Astrocyte (in vitro differentiated cells and primary cell): ENCODE results near the gene ELMO1. TPM values are rescaled to one million over a fixed set of nuclear protein-coding genes. Genes with fewer than 3 reads are reported as not detected.

ENCODE experiments used
- DNase-seq: peaks from one replicate; pipeline ENCODE4 v3.0.0-alpha.2; 2010; ENCODE audit warnings: low read depth
- FAIRE-seq: peaks from 2 replicates; lab custom pipeline; 2011; peaks lifted over from hg19 to GRCh38; lab: Jason Lieb, UNC
- H2AFZ ChIP-seq: 2 replicates; pipeline ENCODE4 v1.6.0; 2012; ENCODE audit warnings: low read depth, low read length, inconsistent platforms
- H3K27ac ChIP-seq: 2 replicates; pipeline ENCODE4 v1.5.1; 2011; ENCODE audit warnings: low read depth, low read length, inconsistent platforms
- H3K27me3 ChIP-seq: 2 replicates; pipeline ENCODE4 v1.6.0; 2011; ENCODE audit warnings: low read length, inconsistent platforms; ENCODE audit not compliant: insufficient read depth
- H3K36me3 ChIP-seq: 2 replicates; pipeline ENCODE4 v1.5.1; 2011; ENCODE audit warnings: low read length, inconsistent platforms; ENCODE audit not compliant: insufficient read depth
- H3K4me1 ChIP-seq: 2 replicates; pipeline ENCODE4 v1.5.1; 2011; ENCODE audit warnings: low read length, inconsistent platforms; ENCODE audit not compliant: insufficient read depth
- H3K4me2 ChIP-seq: 2 replicates; pipeline ENCODE4 v1.6.0; 2012; ENCODE audit warnings: low read length, inconsistent platforms
- H3K4me3 ChIP-seq: 2 replicates; pipeline ENCODE4 v1.5.1; 2011; ENCODE audit warnings: low read depth, mild to moderate bottlenecking, low read length, inconsistent platforms; ENCODE audit not compliant: insufficient read depth
- H3K79me2 ChIP-seq: 2 replicates; pipeline ENCODE4 v1.6.0; 2012; ENCODE audit warnings: mild to moderate bottlenecking, low read length, inconsistent platforms; ENCODE audit not compliant: insufficient read depth
- H3K9ac ChIP-seq: 2 replicates; pipeline ENCODE4 v1.6.0; 2012; ENCODE audit warnings: mild to moderate bottlenecking, low read length, inconsistent platforms
- H3K9me3 ChIP-seq: 2 replicates; pipeline ENCODE4 v1.5.1; 2012; ENCODE audit warnings: low read depth, mild to moderate bottlenecking, low read length, inconsistent platforms; ENCODE audit not compliant: insufficient read depth
- H4K20me1 ChIP-seq: 2 replicates; pipeline ENCODE4 v1.6.0; 2012; ENCODE audit warnings: low read length, inconsistent platforms; ENCODE audit not compliant: insufficient read depth
- H3K27ac Mint-ChIP-seq: one replicate; pipeline ENCODE4 v1.8.0; 2021; ENCODE audit warnings: mild to moderate bottlenecking, mixed read lengths; ENCODE audit not compliant: unreplicated experiment
- H3K27me3 Mint-ChIP-seq: one replicate; pipeline ENCODE4 v1.8.0; 2021; ENCODE audit warnings: low read depth, mixed read lengths; ENCODE audit not compliant: unreplicated experiment
- H3K36me3 Mint-ChIP-seq: one replicate; pipeline ENCODE4 v1.8.0; 2021; ENCODE audit warnings: low read depth, mixed read lengths; ENCODE audit not compliant: unreplicated experiment
- H3K4me1 Mint-ChIP-seq: one replicate; pipeline ENCODE4 v1.8.0; 2021; ENCODE audit warnings: low read depth, mixed read lengths; ENCODE audit not compliant: unreplicated experiment
- H3K4me3 Mint-ChIP-seq: one replicate; pipeline ENCODE4 v1.8.0; 2021; ENCODE audit warnings: mild to moderate bottlenecking, moderate library complexity, mixed read lengths; ENCODE audit not compliant: unreplicated experiment
- H3K9me3 Mint-ChIP-seq: one replicate; pipeline ENCODE4 v1.8.0; 2021; ENCODE audit warnings: mild to moderate bottlenecking, mixed read lengths; ENCODE audit not compliant: unreplicated experiment
- CTCF ChIP-seq: IDR thresholded peaks from 2 replicates; pipeline ENCODE4 v1.5.1; 2011; ENCODE audit warnings: low read depth, mild to moderate bottlenecking, inconsistent platforms, low read length, moderate library complexity; ENCODE audit not compliant: insufficient read depth
- EZH2 ChIP-seq: IDR thresholded peaks from 2 replicates; pipeline ENCODE4 v1.6.1; 2012; ENCODE audit warnings: mild to moderate bottlenecking, low read length, inconsistent platforms; ENCODE audit not compliant: insufficient read depth
- total RNA-seq: library from RNA; stranded (reverse); gene quantifications from 2 replicates; pipeline ENCODE4 v1.2.1, GENCODE V29; 2021

Gene ELMO1
- total RNA-seq, 1 donor from 2014 or later = 20.4 TPM

GRCh38 chr7:36920433-36920832 is 528.2 kb downstream of the ELMO1 start:
- H3K27ac Mint-ChIP-seq = no peak overlapping the region
- no peak for FAIRE-seq
- no peaks in the 10 kb centered on the region for H3K79me2 ChIP-seq

GRCh38 chr7:36919738-36920137 is 528.9 kb downstream of the ELMO1 start:
- FAIRE-seq = no peak
- no peak overlapping the region for H3K27ac Mint-ChIP-seq

More at GRCh38 chr7:36920433-36920832, 528.2 kb downstream of the ELMO1 start:
- H4K20me1 ChIP-seq = no peaks in the 10 kb centered on the region
- no peak overlapping the region for H3K4me3 ChIP-seq
- no peak overlapping the region for H2AFZ ChIP-seq
- Mint-ChIP-seq H3K27me3 (no peaks in the 10 kb centered on the region), H3K9me3 (peaks cover 2% of the 10 kb centered on the region), H3K36me3 (no peaks in the 10 kb centered on the region), H3K4me1 (no peaks in the 10 kb centered on the region), H3K4me3 (no peak overlapping the region)
- H3K36me3 ChIP-seq = no peaks in the 10 kb centered on the region
- DNase-seq = no peak
- TF ChIP-seq CTCF (no peak), EZH2 (no peak)
- no peak overlapping the region for H3K4me2 ChIP-seq
- H3K4me1 ChIP-seq = no peaks in the 10 kb centered on the region
- H3K9ac ChIP-seq = no peak overlapping the region
- no peak overlapping the region for H3K27ac ChIP-seq
- H3K9me3 ChIP-seq = peaks cover 2% of the 10 kb centered on the region
- H3K27me3 ChIP-seq = no peaks in the 10 kb centered on the region

More at GRCh38 chr7:36919738-36920137, 528.9 kb downstream of the ELMO1 start:
- H3K27me3 ChIP-seq = no peaks in the 10 kb centered on the region
- H3K79me2 ChIP-seq = no peaks in the 10 kb centered on the region
- no peak overlapping the region for H3K4me2 ChIP-seq
- Mint-ChIP-seq H3K36me3 (no peaks in the 10 kb centered on the region), H3K27me3 (no peaks in the 10 kb centered on the region), H3K9me3 (peaks cover 2% of the 10 kb centered on the region), H3K4me1 (no peaks in the 10 kb centered on the region), H3K4me3 (no peak overlapping the region)
- H3K9ac ChIP-seq = no peak overlapping the region
- H4K20me1 ChIP-seq = no peaks in the 10 kb centered on the region
- H2AFZ ChIP-seq = no peak overlapping the region
- H3K4me1 ChIP-seq = no peaks in the 10 kb centered on the region
- peaks cover 2% of the 10 kb centered on the region for H3K9me3 ChIP-seq
- no peak for DNase-seq
- H3K36me3 ChIP-seq = no peaks in the 10 kb centered on the region
- H3K27ac ChIP-seq = no peak overlapping the region
- H3K4me3 ChIP-seq = no peak overlapping the region
- no peak for TF ChIP-seq CTCF
- TF ChIP-seq EZH2 = no peak
